ENCODE data around the gene SFXN4. TPM values are rescaled to one million over a fixed set of nuclear protein-coding genes. Genes with fewer than 3 reads are reported as not detected.

Gene SFXN4
- total and polyA plus RNA-seq, 2 of the 13 experiments (the other 11 are each of a cell fraction or from before 2014, with no cell fraction given): 47.7 to 64.9 TPM

- TF ChIP-seq ISL2 (CRISPR knock-in tag; IDR thresholded peaks at IDR 0.05) (peak; percentile 91), ZBTB4 (CRISPR knock-in tag; IDR thresholded peaks at IDR 0.05; ENCODE audit: borderline replicate concordance) (no peak), ZNF329 (CRISPR knock-in tag; IDR thresholded peaks at IDR 0.05; ENCODE audit: low read depth) (no peak), ZNF737 (CRISPR knock-in tag; IDR thresholded peaks at IDR 0.05; ENCODE audit: borderline replicate concordance) (no peak), ZNF746 (CRISPR knock-in tag; IDR thresholded peaks at IDR 0.05) (no peak), NPAS2 (CRISPR knock-in tag; IDR thresholded peaks at IDR 0.05; ENCODE audit: borderline replicate concordance) (no peak), ZFP37 (CRISPR knock-in tag; IDR thresholded peaks at IDR 0.05; ENCODE audit: borderline replicate concordance) (peak; percentile 48; the same call in 1 of the 2 replicates), REL (CRISPR knock-in tag; conservative IDR thresholded peaks at IDR 0.05) (no peak), ZKSCAN5 (CRISPR knock-in tag; IDR thresholded peaks at IDR 0.05) (no peak), PHF5A (CRISPR knock-in tag; IDR thresholded peaks at IDR 0.05; ENCODE audit: low read depth, unreplicated experiment) (peak; percentile 82), FOXO1 (CRISPR knock-in tag; IDR thresholded peaks at IDR 0.05) (peak; percentile 92), ZNF773 (CRISPR knock-in tag; IDR thresholded peaks at IDR 0.05; ENCODE audit: borderline replicate concordance) (no peak), MAX (IDR thresholded peaks at IDR 0.05) (peak; percentile 31), RARA (CRISPR knock-in tag; IDR thresholded peaks at IDR 0.05) (peak; percentile 97), GMEB2 (CRISPR knock-in tag; IDR thresholded peaks at IDR 0.05; ENCODE audit: low read depth) (0 out of 2 replicates have a peak, but pooled peaks have one; percentile 25), HMG20A (CRISPR knock-in tag; IDR thresholded peaks at IDR 0.05; ENCODE audit: borderline replicate concordance) (peak; percentile 93), PAWR (CRISPR knock-in tag; IDR thresholded peaks at IDR 0.05; ENCODE audit: borderline replicate concordance) (no peak), DBP (CRISPR knock-in tag; IDR thresholded peaks at IDR 0.05; ENCODE audit: not compliant biosample characterization) (no peak), TFDP2 (CRISPR knock-in tag; IDR thresholded peaks at IDR 0.05) (peak; percentile 44; the same call in 1 of the 2 replicates), IKZF4 (CRISPR knock-in tag; IDR thresholded peaks at IDR 0.05; ENCODE audit: borderline replicate concordance, low read depth, not compliant biosample characterization) (no peak), KLF16 (CRISPR knock-in tag; IDR thresholded peaks at IDR 0.05) (peak in 1 of 2 experiments; percentile 73; a peak in 2 of 4 replicates), TP53 (CRISPR knock-in tag; conservative IDR thresholded peaks at IDR 0.05) (0 out of 2 replicates have a peak, but pooled peaks have one; percentile 30), RFXAP (CRISPR knock-in tag; IDR thresholded peaks at IDR 0.05; ENCODE audit: borderline replicate concordance) (0 out of 2 replicates have a peak, but pooled peaks have one; percentile 29), ZNF136 (CRISPR knock-in tag; IDR thresholded peaks at IDR 0.05; ENCODE audit: low read depth) (no peak; the same call in 1 of the 2 replicates)
These were observed 45.1 kb downstream of the SFXN4 start (continued) for GRCh38 chr10:119120413-119120867.
